LNCAP (cell line): Measurements from ENCODE around the gene MTCL1.

Experiments used
- TF ChIP-seq, protein P1 (sequence below): fragments of 450-650 bp; IDR thresholded peaks from 2 replicates; pipeline ENCODE4 v1.5.1; 2017; ENCODE audit warnings: mild to moderate bottlenecking

Gene MTCL1

DNA sequence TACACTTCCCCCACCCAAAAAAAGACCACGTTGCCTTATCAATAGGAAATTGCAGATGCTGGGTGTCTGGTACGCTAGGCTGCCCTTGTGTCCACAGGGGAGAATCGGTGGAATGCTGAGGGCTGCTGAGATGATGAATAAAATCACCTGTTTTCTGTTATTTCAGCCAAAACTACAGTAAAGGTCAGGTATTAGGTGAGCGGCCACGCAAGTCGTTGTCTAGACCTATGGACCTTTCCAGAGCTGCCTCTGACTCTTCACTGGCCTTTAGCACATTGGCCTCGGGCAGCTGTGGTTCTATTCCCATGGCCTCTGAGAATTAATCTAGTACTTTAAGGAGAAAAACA, 89.6 kb downstream of the MTCL1 start:
- TF ChIP-seq, protein P1, sequence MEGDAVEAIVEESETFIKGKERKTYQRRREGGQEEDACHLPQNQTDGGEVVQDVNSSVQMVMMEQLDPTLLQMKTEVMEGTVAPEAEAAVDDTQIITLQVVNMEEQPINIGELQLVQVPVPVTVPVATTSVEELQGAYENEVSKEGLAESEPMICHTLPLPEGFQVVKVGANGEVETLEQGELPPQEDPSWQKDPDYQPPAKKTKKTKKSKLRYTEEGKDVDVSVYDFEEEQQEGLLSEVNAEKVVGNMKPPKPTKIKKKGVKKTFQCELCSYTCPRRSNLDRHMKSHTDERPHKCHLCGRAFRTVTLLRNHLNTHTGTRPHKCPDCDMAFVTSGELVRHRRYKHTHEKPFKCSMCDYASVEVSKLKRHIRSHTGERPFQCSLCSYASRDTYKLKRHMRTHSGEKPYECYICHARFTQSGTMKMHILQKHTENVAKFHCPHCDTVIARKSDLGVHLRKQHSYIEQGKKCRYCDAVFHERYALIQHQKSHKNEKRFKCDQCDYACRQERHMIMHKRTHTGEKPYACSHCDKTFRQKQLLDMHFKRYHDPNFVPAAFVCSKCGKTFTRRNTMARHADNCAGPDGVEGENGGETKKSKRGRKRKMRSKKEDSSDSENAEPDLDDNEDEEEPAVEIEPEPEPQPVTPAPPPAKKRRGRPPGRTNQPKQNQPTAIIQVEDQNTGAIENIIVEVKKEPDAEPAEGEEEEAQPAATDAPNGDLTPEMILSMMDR: no peak

DNA sequence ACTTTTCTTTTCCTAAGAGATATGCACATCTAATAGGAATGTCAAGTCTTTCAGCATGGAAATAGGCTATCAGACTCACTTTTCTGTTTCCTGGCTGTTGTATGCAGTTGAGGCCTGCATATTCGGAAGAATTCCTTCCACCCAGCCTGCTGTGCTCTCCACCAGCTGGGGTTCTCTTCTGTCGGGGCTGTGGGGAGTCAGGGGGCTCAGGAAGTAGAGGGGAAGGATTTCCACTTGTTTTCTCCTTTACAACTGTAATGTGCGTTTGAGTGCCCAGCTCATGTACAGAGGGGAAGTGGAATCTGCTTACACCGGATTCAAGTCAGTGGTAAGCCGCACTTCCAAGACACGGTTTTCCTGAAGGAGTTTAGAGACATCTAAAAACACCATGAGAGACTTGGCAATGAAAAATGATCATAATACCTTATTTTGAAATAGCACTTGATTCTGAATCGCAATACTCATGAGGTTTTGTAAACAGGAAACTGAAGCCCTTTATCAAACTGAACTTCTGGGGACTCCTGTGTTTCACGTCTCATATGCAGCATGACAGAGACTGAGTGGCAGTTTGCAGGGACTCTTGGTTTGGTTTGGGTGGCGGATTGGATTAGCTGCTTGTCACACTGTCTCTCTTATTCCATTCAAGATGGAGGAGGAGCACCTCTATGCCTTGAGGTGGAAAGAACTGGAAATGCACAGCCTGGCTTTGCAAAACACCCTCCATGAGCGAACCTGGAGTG, 90.4 kb downstream of the MTCL1 start:
- TF ChIP-seq, protein P1: no peak

DNA sequence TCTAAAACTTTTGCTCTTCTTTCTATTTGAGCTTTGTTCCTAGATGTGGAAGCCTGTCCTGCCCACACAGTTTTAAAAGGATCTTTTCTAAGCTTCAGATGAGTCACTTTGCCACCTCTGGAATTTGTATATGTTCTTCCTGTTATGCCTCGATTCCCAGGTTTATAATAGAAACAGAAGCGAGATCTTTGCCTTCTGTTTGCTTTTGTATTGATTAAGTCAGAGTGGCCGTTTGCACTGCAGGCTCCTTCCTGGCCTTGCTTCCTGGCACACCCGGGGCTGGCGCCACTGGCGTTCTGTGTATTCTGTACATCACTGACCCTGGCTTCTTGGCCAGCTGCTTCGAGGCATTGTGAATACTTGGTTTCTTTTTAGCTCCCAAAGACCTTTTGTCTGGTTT, 91.8 kb downstream of the MTCL1 start:
- TF ChIP-seq, protein P1: no peak

DNA sequence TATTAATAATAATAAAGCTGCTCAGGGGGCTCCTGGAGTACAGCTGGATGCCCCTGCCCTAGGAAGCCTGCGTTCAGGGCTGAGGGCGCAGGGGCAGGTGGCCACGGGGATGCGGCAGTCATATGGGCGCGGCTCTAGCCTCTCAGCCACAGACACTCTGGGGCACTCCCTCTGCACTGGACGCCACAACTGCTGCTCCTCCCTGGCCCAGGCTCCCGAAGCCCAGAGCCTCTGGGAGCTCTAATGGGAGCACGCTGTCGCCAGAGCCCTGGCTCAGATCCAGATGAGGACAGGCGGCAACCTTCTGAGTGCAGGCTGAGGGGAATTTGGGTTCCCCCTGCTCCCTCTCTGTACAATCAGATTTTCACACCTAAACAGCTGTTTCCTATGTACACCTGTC, 93.6 kb downstream of the MTCL1 start:
- TF ChIP-seq, protein P1: no peak

DNA sequence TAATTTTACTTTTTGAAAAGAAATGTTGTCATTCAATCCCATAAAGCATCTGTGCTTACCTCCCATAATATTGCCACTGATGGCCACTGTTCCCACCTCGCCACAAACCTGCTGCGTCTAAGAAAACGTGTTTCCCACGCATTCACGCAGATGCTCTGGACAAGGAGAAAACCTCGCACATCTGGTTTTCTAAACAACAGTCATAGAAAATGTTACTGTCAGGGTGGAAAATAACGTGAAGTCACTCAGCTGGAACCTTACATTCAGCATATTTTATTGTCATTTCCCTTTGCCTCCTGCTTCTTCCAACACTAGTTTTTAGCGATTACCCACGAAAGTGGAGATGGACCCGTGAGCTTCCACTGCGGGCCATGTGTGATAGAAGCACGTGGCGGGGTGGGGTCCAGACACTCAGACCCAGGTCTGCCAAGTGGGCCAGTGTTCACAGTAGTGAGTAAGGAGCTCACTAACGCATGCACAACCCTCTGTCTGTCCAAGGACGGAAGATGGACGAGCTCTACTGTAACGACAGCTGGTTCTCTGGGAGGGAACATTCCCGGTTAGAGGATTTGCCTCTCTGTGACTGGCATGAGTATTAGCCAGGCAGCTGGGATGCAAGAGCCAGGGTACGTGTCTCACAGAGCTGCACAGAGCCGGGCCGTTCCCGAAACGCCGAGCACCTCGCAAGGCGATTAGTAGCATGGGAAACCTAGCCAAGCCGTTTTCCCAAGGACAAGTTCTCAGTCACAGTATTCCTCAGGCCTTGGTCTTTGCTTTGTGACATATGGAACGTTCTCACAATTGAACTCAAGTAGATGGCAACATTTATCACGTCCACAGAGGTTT, 94.5 kb downstream of the MTCL1 start:
- TF ChIP-seq, protein P1: no peak

DNA sequence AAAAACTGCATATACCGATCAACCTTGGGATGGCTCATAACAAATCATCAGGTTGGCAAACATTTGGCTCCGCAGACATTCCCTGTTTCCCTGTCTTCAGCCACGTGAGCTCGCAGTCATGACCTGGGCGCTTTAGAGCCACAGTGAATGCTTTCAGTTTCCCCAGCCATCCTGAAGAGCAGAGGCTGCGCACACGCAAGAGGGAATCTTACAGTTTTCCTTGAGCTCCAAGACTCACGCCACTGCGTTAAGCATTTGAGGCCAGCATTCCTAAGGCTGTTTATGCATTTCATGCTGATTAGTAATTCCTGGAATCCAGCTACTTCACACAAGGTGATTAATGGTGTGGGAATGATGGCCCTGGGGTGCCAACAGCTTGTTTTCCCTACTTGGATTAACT, 95.1 kb downstream of the MTCL1 start:
- TF ChIP-seq, protein P1: no peak

DNA sequence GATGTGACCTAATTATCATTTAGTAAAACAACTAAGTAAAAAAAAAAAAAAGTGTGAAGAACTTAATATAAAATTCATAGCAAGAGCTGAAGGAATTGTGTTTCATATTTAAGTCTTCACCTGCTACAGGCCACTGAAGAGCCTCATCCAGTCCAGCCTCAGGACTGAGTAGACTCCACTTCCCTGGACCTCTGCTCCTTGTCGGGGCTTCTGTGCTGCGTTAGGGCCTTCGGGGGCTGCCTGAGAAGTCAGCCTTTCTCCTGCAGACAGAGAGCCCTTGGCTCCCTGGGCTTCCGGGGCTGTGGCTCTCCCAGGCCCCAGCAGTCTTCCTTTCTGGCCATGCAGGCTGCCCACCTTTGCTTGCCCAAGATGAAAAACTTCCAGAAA, 95.5 kb downstream of the MTCL1 start:
- TF ChIP-seq, protein P1: no peak
